Placental pericyte (primary cell): Measurements from ENCODE around the gene PTPA. TPM values are rescaled to one million over a fixed set of nuclear protein-coding genes. Genes with fewer than 3 reads are reported as not detected.

ENCODE experiments used
- total RNA-seq: library from RNA; depleted of rRNA; stranded (reverse); fragments of >200 nt; gene quantifications from 2 replicates; pipeline ENCODE4 v1.2.3, GENCODE V29; 2012

The PTPA gene
- total RNA-seq = 73.5 and 142 TPM in 2 replicates

GRCh38 chr9:129110740-129111527 lies at the start of gene PTPA, which contains the start of gene CRAT:
Gene PTPA (plus strand): TSS chr9:129111415. CDS start chr9:129111601, 186 bp downstream.
Gene CRAT (minus strand): TSS chr9:129110793. CDS start chr9:129110509, 284 bp downstream.

DNA sequence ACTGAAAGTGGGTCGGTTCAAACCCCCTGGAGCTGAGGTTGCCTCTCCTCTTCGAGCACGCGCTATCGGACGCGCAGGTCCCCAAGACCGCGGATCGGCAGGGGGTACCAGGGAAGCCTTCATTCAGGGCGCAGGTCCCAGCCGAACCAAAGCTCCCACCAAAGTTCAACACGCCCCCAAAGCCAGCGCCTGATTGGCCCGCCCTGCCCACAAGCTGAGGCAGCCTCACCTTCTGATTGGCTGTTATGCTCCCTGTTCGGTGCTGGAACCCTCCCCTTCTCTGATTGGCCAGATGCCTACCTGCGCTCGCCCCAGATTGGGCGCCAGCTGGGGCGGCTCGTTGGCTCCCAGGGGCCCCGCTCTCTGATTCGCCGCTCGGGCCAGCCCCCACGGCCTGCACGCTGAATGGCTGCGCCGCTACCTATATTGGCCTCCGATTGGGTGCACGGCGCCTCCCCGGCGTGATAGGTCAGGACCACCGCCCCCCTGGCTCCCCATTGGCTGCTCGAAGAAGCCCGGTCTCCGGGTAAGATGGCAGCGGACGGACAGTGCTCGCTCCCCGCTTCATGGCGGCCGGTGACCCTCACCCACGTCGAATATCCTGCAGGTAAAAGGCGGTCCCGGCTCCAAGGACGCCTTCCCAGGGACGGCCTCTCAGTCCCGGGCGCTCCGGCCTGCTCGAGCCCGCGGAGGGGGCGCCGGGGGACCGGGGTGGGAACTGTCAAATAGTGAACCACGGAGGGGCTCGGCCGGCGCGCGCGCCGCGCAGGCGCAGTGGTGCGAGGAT lies 30.4 kb upstream of the PTPA start, which contains the start of gene DOLPP1:
Gene DOLPP1 (plus strand): TSS at position 511 of the 787 bp plus-strand sequence. CDS start 21 bp downstream, at position 532.

DNA sequence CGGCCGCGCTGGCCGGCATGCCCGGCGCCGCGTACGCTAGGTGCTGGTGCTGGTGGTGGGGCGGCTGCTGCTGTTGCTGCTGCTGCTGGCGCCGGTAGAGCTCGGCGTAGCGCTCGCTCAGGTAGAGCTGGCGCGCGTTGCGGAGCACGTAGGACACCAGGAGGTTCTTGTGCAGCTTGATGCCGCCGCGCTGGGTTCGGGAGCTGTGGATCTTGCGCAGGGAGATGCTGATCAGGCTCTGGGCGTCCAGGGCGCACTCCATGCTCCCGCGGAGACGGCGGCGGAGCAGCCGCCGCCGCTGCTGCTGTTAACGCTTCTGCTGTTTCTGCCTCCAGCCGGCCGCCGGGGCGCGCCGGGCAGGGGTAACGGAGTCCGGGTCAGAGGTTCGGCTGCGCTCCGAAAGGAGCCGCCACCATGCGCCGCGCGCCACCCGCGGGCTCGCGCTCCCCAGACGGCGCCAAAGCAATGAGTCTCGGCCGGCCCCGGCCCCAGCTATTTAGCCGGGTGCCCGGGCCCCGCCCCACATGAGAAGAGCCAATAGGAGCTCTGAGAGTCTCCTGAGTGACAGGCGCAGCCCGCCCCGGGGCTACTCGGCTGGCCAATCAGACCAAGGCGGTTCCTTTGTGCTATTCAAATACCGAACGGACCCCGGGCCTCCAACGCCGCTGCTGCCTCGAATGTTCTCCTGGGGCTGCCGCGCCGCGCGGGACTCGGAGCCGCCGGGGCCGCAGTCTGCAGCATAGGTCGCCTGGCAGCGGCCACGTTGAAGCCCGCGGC lies 66.8 kb downstream of the PTPA start, which contains the start of gene IER5L:
Gene IER5L (minus strand): TSS at position 471 of the 777 bp plus-strand sequence. CDS start 209 bp downstream, at position 262.

Other genes starting within 250 kb of the PTPA start
- 5.3 and 13.3 TPM in 2 replicates for gene KYAT1, start 229.5 kb upstream of the PTPA start, total RNA-seq
- gene LRRC8A, start 229.3 kb upstream of the PTPA start, total RNA-seq = 70.5 and 117 TPM in 2 replicates
- 3.6 and 24.5 TPM in 2 replicates for gene PHYHD1, start 190.4 kb upstream of the PTPA start, total RNA-seq
- gene DOLK, start 163.8 kb upstream of the PTPA start, total RNA-seq = 33.7 and 40.4 TPM in 2 replicates
- 56.7 and 99.2 TPM in 2 replicates for gene NUP188, start 163.7 kb upstream of the PTPA start, total RNA-seq
- 49.7 and 61.0 TPM in 2 replicates for gene SH3GLB2, start 83.1 kb upstream of the PTPA start, total RNA-seq
- gene MIGA2, start 74.8 kb upstream of the PTPA start, total RNA-seq = 24.1 and 30.9 TPM in 2 replicates
- gene DOLPP1, start 30.3 kb upstream of the PTPA start, total RNA-seq = 15.1 and 25.3 TPM in 2 replicates
- 46.7 and 57.1 TPM in 2 replicates for gene CRAT, start 622 bp upstream of the PTPA start, total RNA-seq
- 24.9 and 48.7 TPM in 2 replicates for gene IER5L, start 66.8 kb downstream of the PTPA start, total RNA-seq